HepG2 (cell line): ENCODE data around the gene PRDM7.

Experiments
- ASH2L ChIP-seq: fragments of 300-600, 200-600 bp; sonication (generic); IDR thresholded peaks from 2 replicates; pipeline ENCODE4 v1.7.0; 2017; ENCODE audit warnings: low read depth, mild to moderate bottlenecking, moderate library complexity, mixed read lengths, low read length; ENCODE audit not compliant: insufficient read length
- ATF6 ChIP-seq: sonication (generic); formaldehyde crosslinking; conservative IDR thresholded peaks from 2 replicates; pipeline ENCODE4 v1.4.0; 2020; ENCODE audit warnings: missing genetic modification reagents
- CTCF ChIP-seq: sonication (generic); formaldehyde crosslinking; IDR thresholded peaks from 2 replicates; pipeline ENCODE4 v1.5.0; 2020; ENCODE audit warnings: mild to moderate bottlenecking, missing genetic modification reagents, moderate library complexity
- ETV6 ChIP-seq: sonication (generic); formaldehyde crosslinking; conservative IDR thresholded peaks from 2 replicates; pipeline ENCODE4 v1.4.0; 2020; ENCODE audit warnings: missing genetic modification reagents
- HHEX ChIP-seq: IDR thresholded peaks from 2 replicates; pipeline ENCODE4 v1.6.1; 2016; ENCODE audit warnings: control low read depth
- MBD4 ChIP-seq: IDR thresholded peaks from 2 replicates; pipeline ENCODE4 v1.6.1; 2012; ENCODE audit warnings: low read length, inconsistent platforms, borderline replicate concordance
- NFIC ChIP-seq: IDR thresholded peaks from 2 replicates; pipeline ENCODE4 v1.6.1; 2012; ENCODE audit warnings: mild to moderate bottlenecking, low read length, inconsistent platforms
- SP1 ChIP-seq, 2 experiments: fragments of 450-650 bp in 1 of 2; sonication (generic) in 1 of 2; formaldehyde crosslinking in 1 of 2; IDR thresholded peaks; 2 replicates each; pipeline versions ENCODE4 v1.4.0 to v1.6.1; 2016 to 2020; ENCODE audit warnings: missing genetic modification reagents in 1 of 2
- SP2 ChIP-seq: sonication (generic); formaldehyde crosslinking; IDR thresholded peaks from 2 replicates; pipeline ENCODE4 v1.5.1; 2020; ENCODE audit warnings: mild to moderate bottlenecking, missing genetic modification reagents
- USF2 ChIP-seq, 2 experiments: sonication (generic) in 1 of 2; formaldehyde crosslinking in 1 of 2; IDR thresholded peaks; 2 replicates each; pipeline versions ENCODE4 v1.5.1 to v1.6.1; 2011 to 2020; ENCODE audit warnings: borderline replicate concordance in 1 of 2, low read depth in 1 of 2, low read length in 1 of 2, mild to moderate bottlenecking in 1 of 2, missing genetic modification reagents in 1 of 2, moderate library complexity in 1 of 2
- YY1 ChIP-seq: IDR thresholded peaks from 2 replicates; pipeline ENCODE4 v1.6.1; 2011; ENCODE audit warnings: low read length, low read depth, moderate library complexity, mild to moderate bottlenecking; ENCODE audit not compliant: insufficient read depth, insufficient replicate concordance
- TF ChIP-seq, protein P1 (sequence below): IDR thresholded peaks from 2 replicates; pipeline ENCODE4 v1.6.1; 2012; ENCODE audit warnings: inconsistent platforms

DNA sequence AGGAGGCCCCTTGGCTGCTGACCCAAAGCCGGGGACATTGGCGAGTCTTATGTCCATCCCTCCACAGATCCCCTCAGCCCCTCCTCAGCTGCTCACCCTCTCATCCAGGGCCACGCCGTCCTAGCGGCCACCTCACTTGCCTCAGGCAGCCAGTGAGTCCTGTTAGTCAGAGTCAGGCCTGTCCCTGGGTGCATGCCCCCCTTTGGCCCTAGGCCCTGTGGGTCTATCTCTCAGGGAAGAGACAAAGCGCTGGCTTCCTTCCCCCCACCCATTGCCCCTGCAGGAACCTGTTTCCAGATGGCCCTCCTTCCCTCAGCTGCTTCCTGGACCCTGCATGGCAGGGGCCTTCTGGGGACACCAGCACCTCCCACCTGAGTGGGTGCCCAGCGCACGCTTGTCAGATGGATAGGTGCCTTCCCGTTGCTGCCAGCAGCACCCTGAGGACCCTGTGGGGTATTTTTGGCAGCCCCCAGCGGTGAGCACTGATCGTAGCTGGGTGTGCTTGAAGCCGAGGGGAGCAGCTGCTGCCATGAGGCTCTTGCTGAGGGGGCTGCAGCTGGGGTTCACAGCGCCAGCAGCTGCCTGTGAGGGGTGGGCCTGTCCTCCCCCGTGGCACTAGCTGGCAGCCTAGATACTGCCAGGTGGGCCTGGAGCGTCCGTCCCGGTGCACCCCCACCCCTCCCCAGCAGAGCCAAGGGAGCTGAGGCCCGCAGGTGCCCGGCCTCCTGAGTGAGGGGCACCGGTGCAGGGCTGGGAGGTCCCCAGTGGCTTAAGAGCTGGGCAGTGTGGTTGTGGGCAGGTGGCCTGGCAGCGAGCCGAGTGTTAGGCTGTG is 66.2 kb downstream of the PRDM7 start:
- TF ChIP-seq SP1 (IDR thresholded peaks at IDR 0.05) (no peak), SP1 (CRISPR knock-in tag; IDR thresholded peaks at IDR 0.05) (no peak), CTCF (CRISPR knock-in tag) (no peak), NFIC (no peak), YY1 (no peak), MBD4 (no peak), ETV6 (no peak), HHEX (CRISPR knock-in tag) (no peak), USF2 (IDR thresholded peaks at IDR 0.05; ENCODE audit: low read depth, low read length) (no peak), USF2 (CRISPR knock-in tag; IDR thresholded peaks at IDR 0.05; ENCODE audit: borderline replicate concordance) (no peak), ATF6 (CRISPR knock-in tag) (no peak), ASH2L (no peak), SP2 (CRISPR knock-in tag) (no peak)
- TF ChIP-seq, protein P1, sequence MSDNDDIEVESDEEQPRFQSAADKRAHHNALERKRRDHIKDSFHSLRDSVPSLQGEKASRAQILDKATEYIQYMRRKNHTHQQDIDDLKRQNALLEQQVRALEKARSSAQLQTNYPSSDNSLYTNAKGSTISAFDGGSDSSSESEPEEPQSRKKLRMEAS = no peak
